PFSK-1 (cell line): ENCODE results near the gene KCNQ1.

Experiments used
- FOXP2 ChIP-seq: optimal IDR thresholded peaks from 2 replicates; pipeline ENCODE3; 2011; ENCODE audit warnings: borderline replicate concordance, control low read depth, inconsistent platforms; ENCODE audit not compliant: insufficient read depth; ENCODE audit errors: extremely low read length, extremely low read depth
- POLR2AphosphoS5 ChIP-seq: IDR thresholded peaks from 2 replicates; pipeline ENCODE4 v1.6.1; 2012; ENCODE audit warnings: low read depth, mild to moderate bottlenecking, control low read depth, low read length, moderate library complexity
- TF ChIP-seq, protein P1 (sequence below), 2 experiments: IDR thresholded peaks; 2 replicates each; pipeline versions ENCODE4 v1.6.1 to v1.8.0; 2011 to 2012; ENCODE audit warnings: low read depth in 2 of 2, low read length in 2 of 2, control low read depth in 1 of 2, inconsistent platforms in 1 of 2, mild to moderate bottlenecking in 1 of 2, moderate library complexity in 1 of 2; ENCODE audit not compliant: insufficient read depth in 1 of 2

GRCh38 chr11:2647953-2648352 lies 203.1 kb downstream of the KCNQ1 start:
- TF ChIP-seq, protein P1, sequence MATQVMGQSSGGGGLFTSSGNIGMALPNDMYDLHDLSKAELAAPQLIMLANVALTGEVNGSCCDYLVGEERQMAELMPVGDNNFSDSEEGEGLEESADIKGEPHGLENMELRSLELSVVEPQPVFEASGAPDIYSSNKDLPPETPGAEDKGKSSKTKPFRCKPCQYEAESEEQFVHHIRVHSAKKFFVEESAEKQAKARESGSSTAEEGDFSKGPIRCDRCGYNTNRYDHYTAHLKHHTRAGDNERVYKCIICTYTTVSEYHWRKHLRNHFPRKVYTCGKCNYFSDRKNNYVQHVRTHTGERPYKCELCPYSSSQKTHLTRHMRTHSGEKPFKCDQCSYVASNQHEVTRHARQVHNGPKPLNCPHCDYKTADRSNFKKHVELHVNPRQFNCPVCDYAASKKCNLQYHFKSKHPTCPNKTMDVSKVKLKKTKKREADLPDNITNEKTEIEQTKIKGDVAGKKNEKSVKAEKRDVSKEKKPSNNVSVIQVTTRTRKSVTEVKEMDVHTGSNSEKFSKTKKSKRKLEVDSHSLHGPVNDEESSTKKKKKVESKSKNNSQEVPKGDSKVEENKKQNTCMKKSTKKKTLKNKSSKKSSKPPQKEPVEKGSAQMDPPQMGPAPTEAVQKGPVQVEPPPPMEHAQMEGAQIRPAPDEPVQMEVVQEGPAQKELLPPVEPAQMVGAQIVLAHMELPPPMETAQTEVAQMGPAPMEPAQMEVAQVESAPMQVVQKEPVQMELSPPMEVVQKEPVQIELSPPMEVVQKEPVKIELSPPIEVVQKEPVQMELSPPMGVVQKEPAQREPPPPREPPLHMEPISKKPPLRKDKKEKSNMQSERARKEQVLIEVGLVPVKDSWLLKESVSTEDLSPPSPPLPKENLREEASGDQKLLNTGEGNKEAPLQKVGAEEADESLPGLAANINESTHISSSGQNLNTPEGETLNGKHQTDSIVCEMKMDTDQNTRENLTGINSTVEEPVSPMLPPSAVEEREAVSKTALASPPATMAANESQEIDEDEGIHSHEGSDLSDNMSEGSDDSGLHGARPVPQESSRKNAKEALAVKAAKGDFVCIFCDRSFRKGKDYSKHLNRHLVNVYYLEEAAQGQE (IDR thresholded peaks at IDR 0.05; ENCODE audit: insufficient read depth in 1 of 2, low read depth in 2 of 2, low read length in 2 of 2): no peak
- TF ChIP-seq FOXP2: no peak
- no peak for TF ChIP-seq POLR2AphosphoS5
